Left renal cortex interstitium (tissue), 4 donors: Measurements from ENCODE around the gene TSHR. TPM values are rescaled to one million over a fixed set of nuclear protein-coding genes. Genes with fewer than 3 reads are reported as not detected.
"Not testable (repeated sequence)": the region's sequence is repeated elsewhere in the genome, so short reads cannot be mapped to it uniquely, and the experiment has no call there.

Experiments
- DNase-seq, 4 donors: peaks; one replicate each; pipeline ENCODE4 v3.0.0-alpha.2; 2013; ENCODE audit warnings: low read depth in 4 of 4, low spot score in 2 of 4, missing footprints in 1 of 4
- polyA plus RNA-seq, 4 donors: library from polyadenylated mRNA; unstranded; fragments of 120-200 nt; gene quantifications; one replicate each; pipeline ENCODE4 v1.2.1, GENCODE V29; 2013; ENCODE audit not compliant: insufficient read length in 4 of 4

The TSHR gene
- polyA plus RNA-seq, 4 donors: 0.17 to 0.79 (median 0.28) TPM

- DNase-seq: no peak
Observed at GRCh38 chr14:80948291-80948690, 7.1 kb upstream of the TSHR start.

GRCh38 chr14:80951491-80951890 is 3.9 kb upstream of the TSHR start:
- no peak for DNase-seq

GRCh38 chr14:80953211-80953610 is 2.2 kb upstream of the TSHR start:
- DNase-seq: not testable (repeated sequence)

GRCh38 chr14:80954687-80955299 is 628 bp upstream of the TSHR start:
- DNase-seq: peak; percentile 46 to 73 (median 54)

GRCh38 chr14:80956102-80956501 is 681 bp downstream of the TSHR start:
- DNase-seq: no peak

GRCh38 chr14:80956922-80957321 is 1.5 kb downstream of the TSHR start:
- DNase-seq: no peak

DNA sequence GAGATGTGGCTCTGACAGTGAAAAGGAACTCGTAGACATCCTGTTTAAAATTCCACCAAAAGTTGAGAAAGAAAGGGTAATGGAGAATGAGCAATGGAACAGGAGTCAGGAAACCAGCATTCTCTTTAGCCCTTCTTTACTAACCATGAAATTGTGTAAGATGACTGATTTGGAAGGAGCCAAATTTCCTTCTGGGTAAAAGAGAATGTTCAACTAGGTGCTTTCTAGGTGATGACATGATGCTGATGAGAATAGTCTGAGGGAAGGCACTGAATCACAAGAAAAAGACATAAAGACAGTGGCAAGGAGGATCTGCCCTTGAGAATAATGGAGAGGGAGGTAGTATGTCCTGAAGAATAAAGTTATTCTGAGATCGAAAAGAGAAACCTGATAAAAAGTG is 2.2 kb downstream of the TSHR start:
- DNase-seq: no peak

DNA sequence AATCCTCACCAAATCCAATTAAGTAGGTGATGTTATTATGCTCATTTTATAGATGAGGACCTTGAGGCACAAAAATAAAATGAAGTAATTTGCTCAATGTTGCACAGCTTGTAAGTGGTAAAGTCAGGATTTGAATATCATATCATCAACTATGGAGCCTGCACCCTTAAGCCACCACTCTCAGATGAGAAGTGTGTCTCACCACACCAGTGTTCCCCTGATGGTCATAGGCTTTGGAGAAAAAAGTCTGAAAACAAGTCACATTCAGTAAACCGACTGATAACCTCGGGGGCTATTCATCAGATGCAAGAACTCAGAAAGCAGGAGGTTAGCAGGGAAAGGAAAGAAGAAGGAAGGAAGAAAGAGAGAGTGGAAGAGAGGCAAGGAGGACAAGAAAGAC is 2.8 kb downstream of the TSHR start:
- no peak for DNase-seq

DNA sequence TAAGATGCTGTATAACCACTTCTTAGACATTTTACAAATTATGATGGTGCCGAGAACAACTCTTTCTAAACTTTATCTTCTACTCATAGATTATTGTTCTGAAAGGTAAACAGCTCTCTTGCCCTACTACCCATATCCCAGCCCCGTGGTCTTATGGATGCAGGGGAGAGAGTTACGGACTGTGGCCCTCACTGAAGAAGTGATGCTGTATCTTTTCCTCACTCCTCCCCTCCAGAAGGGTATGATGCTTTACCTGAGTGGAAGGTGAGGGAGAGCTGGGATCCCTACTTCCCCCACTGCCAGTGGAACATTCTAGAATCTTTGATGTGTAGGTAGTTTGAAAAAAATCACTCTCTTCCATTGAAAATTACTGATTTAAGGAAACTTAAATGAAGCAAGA is 3.5 kb downstream of the TSHR start:
- DNase-seq: no peak

GRCh38 chr14:80959496-80959895 is 4.1 kb downstream of the TSHR start:
- no peak for DNase-seq

GRCh38 chr14:80965037-80965436 is 9.6 kb downstream of the TSHR start:
- no peak for DNase-seq

DNA sequence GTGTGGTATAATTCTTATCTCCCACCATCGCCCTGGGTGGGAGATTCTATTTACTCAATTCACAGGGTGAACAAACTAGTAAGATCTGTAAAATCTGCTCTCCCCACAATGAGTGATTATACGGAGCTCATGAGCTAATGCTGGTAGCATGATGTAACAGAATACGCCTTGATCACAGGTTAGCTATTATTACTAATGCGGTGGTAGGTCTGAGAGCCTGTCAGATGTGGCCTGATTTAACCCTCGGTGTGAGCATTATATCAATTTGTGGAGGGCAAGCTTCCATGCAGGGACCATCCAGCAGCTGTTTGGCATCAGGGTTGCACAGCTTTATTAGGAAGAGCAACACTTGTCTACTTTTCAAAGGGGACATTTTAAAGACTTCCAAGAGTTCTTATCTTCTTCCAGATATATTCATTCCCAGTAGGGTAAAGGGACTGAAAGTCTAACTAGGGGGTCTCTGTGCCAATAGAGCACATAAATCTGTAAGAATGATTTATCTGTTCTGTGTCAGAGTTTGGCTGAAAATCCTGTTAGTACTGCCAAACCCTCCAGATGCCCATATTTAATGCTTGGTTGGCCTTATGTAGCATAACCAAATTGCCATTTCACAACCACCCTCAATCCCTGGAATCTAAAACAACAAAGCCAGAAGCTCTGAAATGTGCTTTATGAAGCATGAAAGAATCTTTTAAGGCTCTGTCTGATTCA is 18.7 kb downstream of the TSHR start:
- DNase-seq: no peak

- DNase-seq: no peak
Observed at GRCh38 chr14:80974679-80975078, 19.3 kb downstream of the TSHR start.

DNA sequence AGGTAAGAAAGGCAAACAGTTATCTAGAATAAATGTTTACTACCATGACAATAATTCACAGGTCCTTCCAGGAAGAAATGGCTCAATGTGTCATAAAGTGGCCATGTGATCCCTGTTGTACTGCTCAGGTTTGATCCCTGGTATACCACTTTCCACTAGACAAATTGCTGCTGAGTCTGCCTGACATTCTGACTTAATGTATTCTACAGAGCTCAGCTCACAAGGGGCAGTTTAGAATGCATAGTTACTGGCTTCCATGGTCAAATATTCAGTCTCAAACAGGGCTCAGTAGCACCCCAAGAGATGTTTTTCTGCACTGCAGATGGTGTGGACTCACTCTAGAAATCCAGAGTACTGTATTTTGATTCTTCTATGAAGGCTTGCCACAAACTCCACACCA is 21.8 kb downstream of the TSHR start:
- no peak for DNase-seq

- DNase-seq: no peak
Observed at GRCh38 chr14:80978403-80978802, 23.0 kb downstream of the TSHR start.

DNA sequence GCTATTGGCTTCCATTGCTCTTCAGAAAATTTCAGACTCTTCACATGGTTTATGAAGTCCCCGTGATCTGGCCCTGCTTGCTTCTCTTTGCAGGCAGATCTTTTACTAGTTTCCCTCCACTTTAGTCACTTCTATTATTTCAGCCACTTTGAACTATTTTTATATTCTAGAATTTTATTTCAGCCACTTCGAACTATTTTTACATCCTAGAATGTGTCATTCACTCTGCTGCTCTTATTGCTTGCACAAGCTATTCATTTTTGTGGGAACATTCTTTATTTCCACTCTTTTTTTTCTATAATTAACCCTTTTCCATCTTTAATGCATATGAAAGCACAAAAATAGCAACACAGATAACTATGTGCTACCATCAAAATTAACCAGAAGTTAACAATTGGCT is 24.5 kb downstream of the TSHR start:
- no peak for DNase-seq

DNA sequence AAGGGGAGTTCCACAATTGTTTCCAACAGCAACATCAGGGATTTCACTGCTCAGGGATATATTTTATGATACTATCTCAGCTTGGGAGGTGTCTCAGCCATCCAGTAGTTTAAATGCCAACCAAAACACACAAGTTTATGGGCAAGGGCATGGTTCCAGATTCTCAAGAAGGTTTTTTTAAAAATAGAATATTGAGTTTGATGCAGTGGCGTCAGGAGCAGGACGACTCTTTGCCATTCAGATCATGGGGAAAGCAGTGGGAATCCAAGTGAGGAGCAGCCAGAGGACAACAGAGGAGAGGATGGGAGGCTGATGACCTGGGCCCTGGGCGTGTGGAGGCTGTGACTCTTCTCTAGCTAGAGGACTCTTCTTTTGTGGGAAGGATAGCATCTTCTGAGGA is 25.7 kb downstream of the TSHR start:
- DNase-seq: no peak

DNA sequence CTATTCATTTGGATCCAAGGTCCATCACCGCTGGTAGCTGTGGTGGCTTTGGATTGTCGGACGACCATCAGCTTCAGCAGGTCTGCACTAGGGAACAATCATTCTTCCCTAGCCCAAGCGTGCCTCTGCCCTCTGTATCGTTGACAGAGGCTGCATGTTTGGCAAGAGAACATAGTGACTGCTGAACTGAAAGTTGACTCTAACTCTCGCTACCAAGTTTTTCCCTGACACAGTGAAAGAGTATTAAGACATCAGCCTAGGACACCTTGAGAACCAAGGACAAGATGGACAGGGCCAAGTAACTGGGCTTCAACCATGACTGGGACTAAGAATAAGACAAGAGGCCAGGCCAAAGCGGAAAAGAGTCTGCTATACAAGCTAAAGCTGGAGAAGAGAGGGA is 26.3 kb downstream of the TSHR start:
- DNase-seq: no peak

- DNase-seq: no peak
Observed at GRCh38 chr14:80982711-80983110, 27.3 kb downstream of the TSHR start.

DNA sequence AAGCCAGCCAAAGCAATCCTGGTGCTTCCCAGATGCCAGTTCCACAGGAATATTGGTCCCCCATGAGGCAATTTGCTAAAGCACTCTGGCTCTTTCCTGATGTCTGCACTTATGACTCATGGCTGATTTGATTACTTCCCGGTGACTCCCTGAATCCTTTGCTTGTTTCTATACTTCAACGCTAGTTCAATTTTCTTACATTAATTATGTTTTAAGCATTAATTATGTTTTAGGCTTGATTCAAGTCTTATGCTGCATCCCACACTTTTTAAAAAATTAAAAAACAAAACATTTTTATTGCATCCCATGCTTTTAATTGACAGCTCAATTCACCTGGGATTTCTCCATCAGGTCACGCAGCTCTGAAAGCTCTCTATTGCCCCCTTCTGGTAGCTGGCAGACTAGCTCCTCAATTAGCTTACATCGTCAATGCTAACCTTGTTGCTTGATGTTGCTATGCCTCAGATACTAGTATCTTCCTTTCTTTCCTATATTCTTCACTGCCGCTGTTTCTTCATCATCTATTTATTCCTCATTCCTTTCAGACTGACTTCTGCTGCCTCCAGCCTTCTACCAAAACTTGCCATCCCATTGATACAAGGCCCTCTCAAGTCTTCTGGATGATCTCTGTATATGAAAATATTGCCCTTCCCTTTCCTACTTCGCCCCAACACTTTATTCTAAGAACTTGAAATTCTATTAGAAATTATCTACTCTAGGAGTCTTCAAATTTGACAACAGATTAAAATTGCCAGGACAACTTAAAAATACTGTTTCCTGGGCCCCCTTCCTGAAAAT is 32.0 kb downstream of the TSHR start:
- DNase-seq: peak in 2 of 4 donors; percentile 37 to 63

DNA sequence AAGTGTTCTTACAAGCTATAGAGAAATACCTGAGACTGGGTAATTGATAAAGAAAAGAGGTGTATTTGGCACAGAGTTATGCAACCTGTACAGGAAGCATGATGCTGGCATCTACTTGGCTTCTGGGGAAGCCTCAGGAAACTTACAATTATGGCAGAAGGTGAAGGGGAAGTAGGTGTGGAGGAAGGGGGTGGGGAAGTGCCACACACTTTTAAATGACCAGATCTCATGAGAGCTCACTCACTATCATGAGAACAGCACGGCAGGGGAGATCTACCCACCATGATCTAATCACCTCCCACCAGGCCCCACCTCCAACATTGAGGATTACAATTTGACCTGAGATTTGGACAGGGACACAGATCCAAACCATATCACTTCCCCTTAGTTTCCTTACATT is 32.8 kb downstream of the TSHR start:
- no peak for DNase-seq
